DOHH2 (cell line): ENCODE results near the gene ACER3.
"Not testable (repeated sequence)": the region's sequence is repeated elsewhere in the genome, so short reads cannot be mapped to it uniquely, and the experiment has no call there.

ENCODE experiments used
- H3F3A ChIP-seq: fragments of 200-600 bp; sonication (generic), shearing (Covaris generic); 2 replicates; pipeline ENCODE4 v1.6.0; 2016; ENCODE audit warnings: antibody characterized with exemption, mild to moderate bottlenecking; ENCODE audit not compliant: control insufficient read depth, insufficient read depth
- H3K27ac ChIP-seq: fragments of 200-600 bp; sonication (generic); 2 replicates; pipeline ENCODE4 v1.5.1; 2014; ENCODE audit warnings: low read depth, mild to moderate bottlenecking, low read length, moderate library complexity
- H3K27me3 ChIP-seq: fragments of 200-600 bp; sonication (generic); 2 replicates; pipeline ENCODE4 v1.6.1; 2014; ENCODE audit warnings: mild to moderate bottlenecking, low read length, mixed read lengths; ENCODE audit not compliant: control insufficient read depth
- H3K36me3 ChIP-seq: fragments of 200-600 bp; sonication (generic); 2 replicates; pipeline ENCODE4 v1.6.1; 2014; ENCODE audit warnings: mild to moderate bottlenecking, low read length, moderate library complexity, mixed read lengths; ENCODE audit not compliant: control insufficient read depth
- H3K4me1 ChIP-seq: fragments of 200-600 bp; sonication (generic); 2 replicates; pipeline ENCODE4 v1.6.1; 2014; ENCODE audit warnings: mild to moderate bottlenecking, low read length, mixed read lengths; ENCODE audit not compliant: control insufficient read depth
- H3K4me2 ChIP-seq: fragments of 200-600 bp; sonication (generic); 2 replicates; pipeline ENCODE4 v1.6.0; 2014; ENCODE audit warnings: mild to moderate bottlenecking, low read length, moderate library complexity
- H3K4me3 ChIP-seq: fragments of 200-600 bp; sonication (generic); 2 replicates; pipeline ENCODE4 v1.5.1; 2014; ENCODE audit warnings: mild to moderate bottlenecking, low read length, mixed read lengths
- H3K79me2 ChIP-seq: fragments of 200-600 bp; sonication (generic); 2 replicates; pipeline ENCODE4 v1.6.1; 2014; ENCODE audit warnings: mild to moderate bottlenecking, low read length, mixed read lengths; ENCODE audit not compliant: control insufficient read depth
- H3K9me2 ChIP-seq: fragments of 200-600 bp; sonication (generic); replicated peaks from 2 replicates; pipeline ENCODE4 v1.6.1; 2014; ENCODE audit warnings: mild to moderate bottlenecking, low read length, mixed read lengths; ENCODE audit not compliant: control insufficient read depth
- H3K9me3 ChIP-seq: fragments of 200-600 bp; sonication (generic); 2 replicates; pipeline ENCODE4 v1.6.1; 2014; ENCODE audit warnings: antibody characterized with exemption, low read length, mixed read lengths; ENCODE audit not compliant: control insufficient read depth, insufficient read depth
- H4K20me1 ChIP-seq: fragments of 200-600 bp; sonication (generic); 2 replicates; pipeline ENCODE4 v1.6.0; 2014; ENCODE audit warnings: low read depth, mild to moderate bottlenecking, antibody characterized with exemption, low read length, moderate library complexity; ENCODE audit not compliant: control insufficient read depth, insufficient read depth
- CTCF ChIP-seq: fragments of 200-600 bp; sonication (generic); IDR thresholded peaks from one replicate; pipeline ENCODE4 v1.5.1; 2014; ENCODE audit warnings: antibody characterized with exemption, mild to moderate bottlenecking, low read depth, low read length; ENCODE audit not compliant: poor library complexity, severe bottlenecking
- EZH2phosphoT487 ChIP-seq: fragments of 200-600 bp; sonication (generic); IDR thresholded peaks from 2 replicates; pipeline ENCODE4 v1.6.1; 2017; ENCODE audit warnings: borderline replicate concordance, mild to moderate bottlenecking, antibody characterized with exemption, low read length, moderate library complexity, mixed read lengths

ACER3 gene

GRCh38 chr11:76860539-76861475 lies at the start of gene ACER3:
TSS of gene ACER3 (plus strand) at chr11:76860918. CDS start at chr11:76860977, 59 bp downstream.
- TF ChIP-seq EZH2phosphoT487 (no peak), CTCF (no peak)
- peak within 1 kb of the TSS; percentile 66 for H3K4me2 ChIP-seq
- no peak within 1 kb of the TSS for H3K27ac ChIP-seq
- H3K27me3 ChIP-seq: no peaks in the 10 kb centered on the region
- no peaks in the 10 kb centered on the region for H4K20me1 ChIP-seq
- 0 out of 2 replicates have a peak, but pooled peaks cover 4% of the 10 kb centered on the region for H3K36me3 ChIP-seq
- peak within 1 kb of the TSS; percentile 97 for H3K4me3 ChIP-seq
- no peaks in the 10 kb centered on the region for H3K9me2 ChIP-seq
- H3F3A ChIP-seq: peaks cover 7% of the 10 kb centered on the region; the same call in 1 of the 2 replicates
- H3K79me2 ChIP-seq: peaks cover 20% of the 10 kb centered on the region
- H3K4me1 ChIP-seq: peaks cover 42% of the 10 kb centered on the region
- H3K9me3 ChIP-seq: no peaks in the 10 kb centered on the region

- no peak overlapping the region for H3K27ac ChIP-seq
- H3F3A ChIP-seq: no peaks in the 10 kb centered on the region
- no peaks in the 10 kb centered on the region for H3K9me2 ChIP-seq
- no peak overlapping the region for H3K4me2 ChIP-seq
- H3K4me3 ChIP-seq: no peak overlapping the region
- no peaks in the 10 kb centered on the region for H3K36me3 ChIP-seq
- H3K9me3 ChIP-seq: peaks cover 14% of the 10 kb centered on the region
- no peaks in the 10 kb centered on the region for H4K20me1 ChIP-seq
- H3K79me2 ChIP-seq: no peaks in the 10 kb centered on the region
- 0 out of 2 replicates have a peak, but pooled peaks cover 4% of the 10 kb centered on the region for H3K27me3 ChIP-seq
- H3K4me1 ChIP-seq: no peaks in the 10 kb centered on the region
- TF ChIP-seq CTCF (no peak), EZH2phosphoT487 (no peak)
Measured at GRCh38 chr11:76811259-76811658, 49.5 kb upstream of the ACER3 start.

GRCh38 chr11:76814414-76814813 lies 46.3 kb upstream of the ACER3 start:
- no peaks in the 10 kb centered on the region for H3K9me2 ChIP-seq
- no peak for TF ChIP-seq CTCF
- TF ChIP-seq EZH2phosphoT487: no peak
- no peaks in the 10 kb centered on the region for H3F3A ChIP-seq

GRCh38 chr11:76815678-76816077 lies 45.0 kb upstream of the ACER3 start:
- H3F3A ChIP-seq, H3K27me3 ChIP-seq, H3K36me3 ChIP-seq, H3K79me2 ChIP-seq, H3K4me2 ChIP-seq, H3K9me2 ChIP-seq, H3K4me3 ChIP-seq, H3K27ac ChIP-seq, H3K4me1 ChIP-seq, H4K20me1 ChIP-seq: not testable (repeated sequence)
- H3K9me3 ChIP-seq: peaks cover 19% of the 10 kb centered on the region

More at GRCh38 chr11:76814414-76814813, 46.3 kb upstream of the ACER3 start:
- Histone ChIP-seq H3K9me3 (peaks cover 19% of the 10 kb centered on the region), H3K36me3 (no peaks in the 10 kb centered on the region), H3K79me2 (no peaks in the 10 kb centered on the region), H3K4me2 (no peak overlapping the region), H3K4me3 (no peak overlapping the region), H3K27ac (no peak overlapping the region), H3K27me3 (no peaks in the 10 kb centered on the region), H4K20me1 (no peaks in the 10 kb centered on the region), H3K4me1 (no peaks in the 10 kb centered on the region)
